Testis (tissue), 2 donors: ENCODE measurements around the gene MAML3.

Experiments used
- CTCF ChIP-seq, 3 experiments: fragments of 450-650 bp in 2 of 3; fragments of 200-600 bp in 1 of 3; sonication (generic) in 1 of 3; IDR thresholded peaks; one replicate each; pipeline ENCODE4 v1.5.1; 2016 to 2019; ENCODE audit warnings: antibody characterized with exemption in 3 of 3, mild to moderate bottlenecking in 2 of 3, moderate library complexity in 1 of 3
- POLR2A ChIP-seq: fragments of 450-650 bp; IDR thresholded peaks from one replicate; pipeline ENCODE4 v1.6.1; 2017; ENCODE audit warnings: antibody characterized with exemption, mild to moderate bottlenecking, moderate library complexity

- TF ChIP-seq POLR2A (no peak), CTCF (IDR thresholded peaks at IDR 0.05) (no peak)
These were observed 351.5 kb downstream of the MAML3 start for GRCh38 chr4:139802488-139802887.
